ENCODE results near the gene PPP4R3B. TPM values are rescaled to one million over a fixed set of nuclear protein-coding genes. Genes with fewer than 3 reads are reported as not detected.

PPP4R3B gene
- total RNA-seq, 2 donors from 2014 or later: 61.2 to 81.1 TPM

- H3K36me3 ChIP-seq: no peaks in the 10 kb centered on the region
- H3K9me3 ChIP-seq: no peaks in the 10 kb centered on the region
- no peak for TF ChIP-seq CTCF (IDR thresholded peaks at IDR 0.05)
- no peaks in the 10 kb centered on the region for H3K4me1 ChIP-seq
- no peaks in the 10 kb centered on the region for H3K27me3 ChIP-seq
- no peak for DNase-seq
- no peak overlapping the region for H3K9ac ChIP-seq (ENCODE audit: low read depth in 2 of 2, low read length in 2 of 2)
- H3K4me3 ChIP-seq: no peak overlapping the region
- intact Hi-C loops (cut with DNase I): no loop called here
- H3K27ac ChIP-seq: no peak overlapping the region
These were observed 118.8 kb downstream of the PPP4R3B start for GRCh38 chr2:55498582-55498981.

Other genes with a start within 250 kb of the PPP4R3B start
- 10 to 100 TPM in 1 of 2 donors, 1 to 10 TPM in 1; 4.2 to 11.4 TPM for gene CCDC88A, start 197.8 kb downstream of the PPP4R3B start, total RNA-seq
- 10 to 100 TPM; 18.0 to 22.9 TPM for gene CFAP36, start 97.9 kb downstream of the PPP4R3B start, total RNA-seq
- 10 to 100 TPM; 11.5 to 34.0 TPM for gene PNPT1, start 76.2 kb upstream of the PPP4R3B start, total RNA-seq